GM21526 (cell line): ENCODE data around the gene HOXA9.

Experiments
- ATAC-seq: cut with Tn5 transposase; IDR thresholded peaks from one replicate; pipeline ENCODE4 v1.9.1; 2021; ENCODE audit warnings: moderate library complexity; ENCODE audit not compliant: unreplicated experiment, low FRiP score

The HOXA9 gene

GRCh38 chr7:27188386-27189294 is 23.3 kb upstream of the HOXA9 start:
- ATAC-seq: no peak

GRCh38 chr7:27187475-27188385 is 22.4 kb upstream of the HOXA9 start:
- no peak for ATAC-seq

- no peak for ATAC-seq
Observed at GRCh38 chr7:27186668-27187474, 21.5 kb upstream of the HOXA9 start.

- no peak for ATAC-seq
Observed at GRCh38 chr7:27185854-27186667, 20.7 kb upstream of the HOXA9 start.

DNA sequence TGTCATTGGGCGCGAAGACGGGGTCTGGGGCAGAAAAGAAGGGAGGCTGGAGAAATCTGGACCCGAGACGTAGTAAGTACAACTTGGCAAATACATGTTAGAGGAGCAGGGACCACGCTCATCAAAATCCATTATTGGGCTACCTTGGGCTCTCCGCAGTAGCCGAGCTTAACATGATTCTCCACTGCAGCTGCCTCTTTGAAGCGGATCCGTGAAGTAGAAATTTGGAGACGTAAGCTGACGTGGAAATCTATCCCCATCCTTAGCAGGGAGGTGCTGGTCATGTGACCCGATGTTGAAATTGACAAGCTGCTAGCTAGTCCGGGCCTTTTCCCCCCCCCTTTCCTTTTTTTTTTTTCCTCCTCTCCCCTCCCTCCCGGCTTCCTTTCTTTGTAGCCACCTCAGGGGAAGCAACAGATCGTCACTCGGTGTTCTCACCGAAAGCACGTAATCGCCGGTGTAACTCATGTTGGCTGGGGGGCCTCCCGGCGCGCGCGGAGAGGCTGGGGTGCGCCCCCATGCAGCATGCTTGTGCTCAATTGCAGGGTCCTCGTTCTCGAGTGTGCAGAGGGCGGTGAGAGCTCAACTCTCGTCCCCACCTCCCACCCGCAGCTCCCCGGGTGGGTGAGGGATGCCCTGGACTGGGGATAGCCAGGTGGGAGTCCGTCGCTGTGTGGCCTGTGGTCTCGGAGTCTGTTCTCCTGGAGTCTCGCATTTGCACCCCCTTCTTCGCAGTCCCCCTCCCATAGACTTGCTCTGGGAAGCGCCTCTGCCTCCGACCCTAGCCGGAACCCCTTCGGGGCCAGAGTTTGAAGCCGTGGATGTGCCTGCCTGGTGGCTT is 19.9 kb upstream of the HOXA9 start, which contains the start of gene HOXA11:
TSS of gene HOXA11 (minus strand) at position 220 of the 841 bp plus-strand sequence. CDS start at position 132, 88 bp downstream.
- ATAC-seq: no peak

- ATAC-seq: no peak
Observed at GRCh38 chr7:27184337-27185012, 19.1 kb upstream of the HOXA9 start.

GRCh38 chr7:27183682-27184336 is 18.5 kb upstream of the HOXA9 start:
- ATAC-seq: no peak

- ATAC-seq: no peak
Observed at GRCh38 chr7:27182861-27183681, 17.7 kb upstream of the HOXA9 start.

- ATAC-seq: no peak
Observed at GRCh38 chr7:27182285-27182841, 17.0 kb upstream of the HOXA9 start.

GRCh38 chr7:27181795-27182275 is 16.5 kb upstream of the HOXA9 start:
- no peak for ATAC-seq

DNA sequence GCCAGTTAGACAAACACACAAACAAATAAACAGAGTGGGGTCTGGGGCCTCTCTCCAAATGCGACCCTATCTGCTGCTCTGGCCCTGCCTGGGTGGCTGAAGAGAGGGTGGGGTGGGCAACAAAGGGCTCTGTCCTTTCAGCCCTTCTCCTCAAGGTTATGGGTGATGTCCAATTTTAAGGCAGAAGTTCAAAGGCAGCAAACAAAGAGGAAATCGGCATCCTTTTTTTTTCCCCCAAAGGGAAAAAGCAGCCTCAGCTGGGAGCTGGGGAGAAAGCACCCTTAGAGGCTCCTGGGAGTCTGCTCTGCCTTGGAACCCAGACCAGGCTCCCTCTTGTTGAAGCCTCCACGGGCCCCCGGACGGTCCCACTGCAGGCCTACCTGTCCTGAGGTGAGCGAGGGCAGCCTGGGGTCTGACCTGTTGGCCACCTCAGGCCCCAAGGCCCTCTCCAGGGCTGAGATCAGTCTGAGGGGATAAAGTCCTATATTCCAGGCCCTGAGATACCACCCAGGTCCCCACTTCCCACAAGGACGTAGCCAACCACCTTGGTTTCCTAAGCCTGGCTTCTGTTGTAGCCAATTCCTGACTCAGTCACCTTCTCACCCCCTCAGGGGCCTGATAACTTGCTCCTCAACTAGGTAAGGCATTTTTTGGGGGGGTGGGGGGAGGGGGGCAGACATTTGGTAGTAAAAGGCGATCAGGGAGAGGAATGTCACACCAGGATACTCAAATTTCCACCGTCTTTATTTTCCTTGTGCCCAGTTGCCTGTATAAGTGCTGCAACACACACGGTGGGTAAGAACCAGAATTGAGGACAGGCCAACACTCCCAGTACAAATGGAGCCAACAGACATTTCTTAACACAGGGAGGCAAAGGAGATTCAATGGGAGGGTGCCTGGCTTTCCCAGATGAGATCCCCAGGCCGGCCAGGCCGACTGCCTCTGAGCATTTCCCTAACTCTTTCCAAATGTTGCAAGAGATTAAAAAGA is 15.4 kb upstream of the HOXA9 start:
- no peak for ATAC-seq

- no peak for ATAC-seq
Observed at GRCh38 chr7:27179503-27180430, 14.4 kb upstream of the HOXA9 start.

DNA sequence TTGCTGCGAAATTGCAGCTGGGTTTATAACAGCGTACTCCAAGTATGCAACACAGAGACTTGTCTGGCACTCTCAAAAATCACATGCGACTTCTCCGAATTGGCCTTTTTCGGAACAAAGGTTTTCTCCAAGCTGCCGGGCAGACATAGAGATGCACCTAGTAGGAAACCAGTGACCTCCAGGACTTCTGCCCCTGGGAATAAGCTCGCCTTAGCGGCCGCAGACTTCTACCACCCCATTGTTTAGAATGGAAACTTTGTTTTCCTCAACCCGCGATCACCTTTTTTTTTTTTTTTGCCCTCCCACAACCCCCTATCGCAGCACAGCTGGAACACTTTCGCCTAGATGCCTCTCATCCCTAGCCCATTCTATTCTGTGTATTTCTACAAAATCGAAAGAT is 13.7 kb upstream of the HOXA9 start:
- ATAC-seq: no peak

DNA sequence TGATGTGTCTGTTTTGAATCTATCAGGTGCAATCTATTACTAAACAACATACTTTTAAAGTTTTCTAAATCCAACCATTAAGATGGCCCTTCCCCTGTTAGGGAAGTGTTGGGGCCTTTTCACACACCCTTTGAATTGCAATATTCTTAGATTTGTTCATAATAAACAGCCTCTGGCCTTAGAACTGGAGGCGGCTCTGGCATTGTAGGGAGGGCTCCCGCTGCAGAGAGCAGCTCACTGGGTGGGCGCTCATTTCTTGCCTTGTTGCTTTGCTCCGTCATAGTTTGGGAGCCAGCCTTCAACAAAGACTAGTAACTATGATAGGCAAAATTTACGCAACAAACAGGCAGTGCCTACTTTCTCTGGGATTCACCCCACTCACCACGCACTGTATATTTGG is 13.0 kb upstream of the HOXA9 start:
- no peak for ATAC-seq
